Measurements from ENCODE around the gene SLC51B.
A peak's percentile ranks its signal among the peaks of the same experiment; 100 is the strongest.
"Not testable (repeated sequence)": the region's sequence is repeated elsewhere in the genome, so short reads cannot be mapped to it uniquely, and the experiment has no call there.

Gene SLC51B

GRCh38 chr15:65044724-65045481 lies at the start of gene SLC51B:
SLC51B (plus strand) TSS chr15:65045387; CDS start chr15:65050005, 4,618 bp downstream.
- DNase-seq = no peak

- no peak for DNase-seq
These were observed 48.1 kb upstream of the SLC51B start for GRCh38 chr15:64997066-64997465.

- no peak for DNase-seq
These were observed 47.3 kb upstream of the SLC51B start for GRCh38 chr15:64997745-64998375.

GRCh38 chr15:65004993-65005392 lies 40.2 kb upstream of the SLC51B start:
- DNase-seq = no peak

GRCh38 chr15:65006876-65007275 lies 38.3 kb upstream of the SLC51B start:
- no peak for DNase-seq

- DNase-seq = no peak
These were observed 36.2 kb upstream of the SLC51B start for GRCh38 chr15:65008983-65009382.

GRCh38 chr15:65011198-65011597 lies 34.0 kb upstream of the SLC51B start:
- not testable (repeated sequence) for DNase-seq

GRCh38 chr15:65020419-65020818 lies 24.8 kb upstream of the SLC51B start:
- DNase-seq = no peak

- DNase-seq = no peak
These were observed 23.7 kb upstream of the SLC51B start for GRCh38 chr15:65021488-65021887.

GRCh38 chr15:65026756-65027155 lies 18.4 kb upstream of the SLC51B start:
- DNase-seq = no peak

GRCh38 chr15:65027593-65027992 lies 17.6 kb upstream of the SLC51B start:
- no peak for DNase-seq

GRCh38 chr15:65028338-65028737 lies 16.8 kb upstream of the SLC51B start:
- DNase-seq = no peak

- peak; percentile 95 for DNase-seq
These were observed 16.1 kb upstream of the SLC51B start, which contains the start of gene MTFMT for GRCh38 chr15:65028921-65029735. MTFMT (minus strand) TSS chr15:65029639; CDS start chr15:65029613, 26 bp downstream.

- no peak for DNase-seq
These were observed 15.4 kb upstream of the SLC51B start for GRCh38 chr15:65029736-65030208.

GRCh38 chr15:65032801-65033537 lies 12.2 kb upstream of the SLC51B start:
- DNase-seq = peak; percentile 34

- DNase-seq = peak; percentile 37
These were observed 11.4 kb upstream of the SLC51B start for GRCh38 chr15:65033659-65034269.

GRCh38 chr15:65034719-65035118 lies 10.5 kb upstream of the SLC51B start:
- no peak for DNase-seq

- no peak for DNase-seq
These were observed 7.9 kb upstream of the SLC51B start for GRCh38 chr15:65037309-65037708.

GRCh38 chr15:65038428-65038827 lies 6.8 kb upstream of the SLC51B start:
- no peak for DNase-seq

- DNase-seq = no peak
These were observed 6.4 kb upstream of the SLC51B start for GRCh38 chr15:65038836-65039235.

GRCh38 chr15:65040461-65040860 lies 4.7 kb upstream of the SLC51B start:
- no peak for DNase-seq

GRCh38 chr15:65041787-65042186 lies 3.4 kb upstream of the SLC51B start:
- no peak for DNase-seq

All from stimulated activated CD4-positive, alpha-beta T cell treated with anti-CD3 and anti-CD28 coated beads, Interleukin-4, amount 100 ng/mL, for 24 hours (primary cell).